HuH-7 (cell line): ENCODE results near the gene HUNK.
"Not testable (repeated sequence)": the region's sequence is repeated elsewhere in the genome, so short reads cannot be mapped to it uniquely, and the experiment has no call there.

ENCODE experiments used
- DNase-seq: peaks from one replicate; pipeline ENCODE4 v3.0.0; 2011; ENCODE audit warnings: low spot score

The HUNK gene

DNA sequence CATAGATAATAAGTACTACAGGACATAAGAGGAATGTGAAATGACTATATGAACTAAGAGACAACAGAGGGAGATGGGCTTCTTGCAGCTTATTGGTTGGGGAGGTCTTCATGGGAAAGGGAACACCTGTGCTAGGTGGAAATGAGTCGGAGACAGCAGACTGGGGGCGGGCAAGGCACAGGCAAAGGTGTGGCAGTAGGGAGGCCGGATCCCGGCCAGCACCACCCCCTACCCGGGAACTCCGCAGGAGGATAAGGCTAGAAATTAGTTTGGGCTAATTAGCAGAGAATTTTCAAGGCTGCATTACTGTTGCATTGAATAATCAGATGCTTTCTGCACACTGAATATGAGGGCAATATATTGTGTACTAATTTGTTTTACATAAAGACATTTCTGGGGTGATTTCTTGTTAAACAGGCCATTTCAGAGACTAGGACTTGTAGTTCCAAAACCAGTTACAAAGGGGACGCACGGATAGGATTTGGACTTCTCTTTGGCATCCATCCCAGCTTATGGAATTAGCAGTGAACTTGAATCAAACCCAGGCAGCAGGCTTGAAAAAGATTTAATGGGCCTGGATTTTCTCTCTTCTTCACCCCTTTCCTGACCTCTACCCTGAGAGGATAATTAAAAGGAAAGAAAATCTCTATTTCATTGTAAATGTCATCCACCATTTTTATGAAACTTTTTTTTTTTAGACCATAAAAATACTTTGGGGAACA, 2.2 kb upstream of the HUNK start:
- DNase-seq: no peak

DNA sequence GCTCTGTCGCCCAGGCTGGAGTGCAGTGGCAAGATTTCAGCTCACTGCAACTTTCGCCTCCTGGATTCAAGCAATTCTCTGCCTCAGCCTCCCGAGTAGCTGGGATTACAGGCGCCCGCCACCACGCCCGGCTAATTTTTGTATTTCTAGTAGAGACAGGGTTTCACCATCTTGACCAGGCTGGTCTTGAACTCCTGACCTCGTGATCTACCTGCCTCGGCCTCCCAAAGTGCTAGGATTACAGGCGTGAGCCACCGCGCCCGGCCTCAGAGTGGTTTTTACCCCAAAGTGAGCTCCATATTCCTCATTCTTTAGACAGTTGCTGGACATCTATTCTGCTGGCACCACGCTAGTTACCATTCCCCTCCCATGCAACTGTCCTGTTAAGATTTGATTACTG, 1.4 kb upstream of the HUNK start:
- not testable (repeated sequence) for DNase-seq

DNA sequence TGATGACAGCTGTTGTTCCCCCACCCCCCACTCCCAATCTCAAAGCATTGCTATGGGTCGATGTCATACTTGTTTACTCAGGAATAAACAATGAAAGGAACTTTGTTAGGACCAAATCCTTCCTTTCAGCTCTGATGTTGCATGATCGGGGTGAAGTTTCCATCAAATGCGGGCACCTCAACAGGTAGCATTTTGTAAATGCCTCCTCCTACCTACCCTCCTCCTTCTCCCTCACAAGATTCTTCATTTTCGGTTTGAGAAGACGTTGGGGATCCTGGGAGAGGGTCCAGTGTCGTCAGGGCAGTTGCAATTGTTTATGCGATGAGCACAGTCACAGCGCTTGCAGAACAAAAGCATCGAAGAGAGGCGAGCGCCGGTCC, 758 bp upstream of the HUNK start:
- DNase-seq: no peak

DNA sequence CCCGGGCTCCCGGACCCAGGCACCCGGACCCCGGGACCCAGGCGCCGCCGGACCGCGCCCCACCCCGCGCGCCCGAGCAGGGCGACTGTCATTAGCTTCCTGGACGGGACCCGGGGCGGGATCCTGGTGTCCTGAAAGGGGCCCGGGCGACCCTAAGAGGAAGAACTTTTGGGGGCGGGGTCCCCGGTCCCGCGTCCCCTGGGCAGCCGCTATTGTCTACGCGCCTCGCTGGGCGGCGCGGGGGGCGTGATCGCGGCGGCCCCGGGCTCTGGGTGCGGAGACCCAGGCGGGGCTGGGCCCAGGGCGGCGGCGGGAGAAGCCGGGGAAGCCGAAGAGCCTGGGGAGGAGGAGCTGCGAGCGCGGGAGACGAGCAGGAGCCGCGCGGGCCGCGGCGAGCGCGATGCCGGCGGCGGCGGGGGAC, 465 bp downstream of the HUNK start:
- peak; percentile 40 for DNase-seq

DNA sequence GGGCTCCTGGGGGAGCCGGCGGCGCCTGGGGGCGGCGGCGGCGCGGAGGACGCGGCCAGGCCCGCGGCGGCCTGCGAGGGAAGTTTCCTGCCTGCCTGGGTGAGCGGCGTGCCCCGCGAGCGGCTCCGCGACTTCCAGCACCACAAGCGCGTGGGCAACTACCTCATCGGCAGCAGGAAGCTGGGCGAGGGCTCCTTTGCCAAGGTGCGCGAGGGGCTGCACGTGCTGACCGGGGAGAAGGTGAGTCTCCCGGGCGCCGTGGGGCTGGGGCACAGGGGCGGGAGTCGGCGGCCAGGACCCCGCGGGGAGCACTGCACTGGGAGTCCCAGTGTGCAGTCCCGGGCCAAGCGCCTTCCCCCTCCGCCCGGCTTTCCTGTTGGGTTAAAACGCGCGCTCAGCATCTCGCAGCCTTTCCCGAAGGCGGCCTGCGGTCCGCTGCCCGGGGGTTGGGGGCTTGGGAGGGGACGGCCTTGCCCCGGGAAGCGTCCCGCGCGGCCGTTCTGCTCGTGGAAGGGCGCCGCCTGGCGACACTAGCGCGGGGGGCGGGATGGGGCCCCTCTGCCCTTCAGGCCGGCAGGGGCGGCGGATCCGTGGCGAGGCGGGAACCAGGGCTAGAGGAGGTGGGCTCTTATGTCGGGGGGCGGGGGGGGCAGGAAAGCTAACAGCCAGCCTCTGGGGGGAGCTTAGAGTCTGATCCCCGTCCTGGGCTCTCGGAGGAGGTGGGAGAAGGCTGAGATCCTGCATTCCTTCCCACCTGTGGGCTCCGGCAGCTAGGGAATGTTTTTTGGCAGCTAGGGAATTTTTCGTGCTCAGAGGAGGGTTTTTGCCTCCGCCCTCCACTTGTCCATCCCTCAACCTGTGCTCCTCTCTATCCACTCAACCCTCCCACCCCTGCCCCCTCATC, 1.1 kb downstream of the HUNK start:
- DNase-seq: peak; percentile 59

DNA sequence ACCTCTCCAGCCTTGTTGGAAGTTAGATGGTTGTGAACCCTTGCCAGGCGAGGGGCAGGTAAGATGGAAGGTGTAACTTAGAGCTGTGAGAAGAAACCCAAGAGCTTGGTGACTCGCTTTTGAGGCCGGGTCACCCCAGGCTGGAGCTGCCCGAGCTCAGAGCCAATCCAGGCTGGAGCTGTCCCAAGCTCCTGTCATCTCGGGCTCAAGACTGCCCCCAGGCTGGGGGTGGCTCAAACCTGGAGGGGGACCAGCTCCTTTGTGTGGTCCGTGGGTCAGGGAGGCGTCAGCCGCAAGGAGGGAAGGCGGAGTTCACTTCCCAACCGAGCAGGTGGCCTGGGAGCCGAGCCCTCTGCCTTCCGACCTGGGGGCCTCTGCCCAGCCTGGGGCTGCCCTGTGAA, 2.0 kb downstream of the HUNK start:
- DNase-seq: no peak

DNA sequence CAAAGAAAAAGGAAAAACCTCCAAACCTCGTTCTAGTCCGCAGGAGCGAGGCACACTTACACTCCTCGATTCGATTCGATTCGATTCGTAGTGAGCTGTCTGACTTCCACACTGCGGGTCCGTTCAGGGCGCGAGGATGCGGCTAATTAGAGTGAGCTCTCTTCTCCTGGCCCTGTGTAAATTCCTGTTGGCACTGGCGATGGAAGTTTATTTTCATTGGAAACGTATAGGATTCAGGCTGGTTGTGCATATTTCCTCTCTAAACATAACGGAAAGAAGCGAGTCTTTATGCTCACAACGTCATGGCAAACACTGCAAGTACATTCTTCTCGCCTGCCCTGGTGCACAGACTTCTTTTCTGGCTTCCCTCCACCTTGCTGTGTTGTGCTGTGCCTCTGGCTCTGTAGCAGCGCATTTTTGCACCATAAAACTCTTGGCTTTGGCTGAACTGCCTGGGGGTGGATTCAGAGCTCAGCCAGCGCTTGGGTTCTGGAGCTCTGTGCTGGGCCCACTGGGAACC, 2.7 kb downstream of the HUNK start:
- no peak for DNase-seq

DNA sequence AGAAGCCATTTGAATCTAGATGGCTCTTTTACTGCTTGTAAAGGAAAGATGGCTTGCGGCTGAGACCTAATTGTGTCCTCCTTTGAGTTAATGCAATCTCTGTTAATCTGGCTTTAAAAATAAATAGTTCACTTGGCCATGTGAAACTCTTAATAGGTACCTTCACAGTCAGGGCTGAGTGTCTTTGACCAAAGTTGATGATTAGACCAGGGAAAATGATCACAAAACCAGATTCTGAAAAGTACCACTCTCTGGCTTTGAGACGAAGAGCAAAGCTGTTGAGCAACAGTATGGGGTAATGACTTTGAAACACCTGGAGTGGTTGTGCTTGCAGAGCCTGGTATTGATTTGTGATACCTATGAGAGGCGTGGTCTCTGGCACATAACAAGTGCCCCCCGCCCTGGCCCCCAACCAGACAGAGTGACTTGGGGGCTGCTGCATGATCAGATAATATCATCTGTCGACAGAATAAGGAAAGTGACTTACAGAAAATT, 4.7 kb downstream of the HUNK start:
- DNase-seq: no peak

DNA sequence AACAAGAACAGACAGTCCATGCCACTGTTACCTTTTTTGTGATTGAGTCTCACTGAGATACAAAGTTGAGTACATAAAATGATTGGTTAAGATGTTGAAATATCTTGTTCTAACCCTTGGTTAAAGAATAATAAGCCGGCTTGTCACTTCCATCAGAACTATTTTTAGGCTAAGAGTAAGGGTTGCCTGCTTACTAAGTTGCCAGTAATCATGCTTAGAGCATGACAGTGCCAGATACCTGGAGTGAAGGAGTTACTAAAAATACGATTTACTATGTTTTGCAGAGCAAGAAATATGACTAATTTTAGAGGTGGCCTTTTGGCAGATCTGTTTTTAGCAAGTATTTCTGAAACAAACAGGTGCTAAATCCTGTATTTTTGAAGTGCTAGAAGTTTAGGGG, 6.0 kb downstream of the HUNK start:
- no peak for DNase-seq

DNA sequence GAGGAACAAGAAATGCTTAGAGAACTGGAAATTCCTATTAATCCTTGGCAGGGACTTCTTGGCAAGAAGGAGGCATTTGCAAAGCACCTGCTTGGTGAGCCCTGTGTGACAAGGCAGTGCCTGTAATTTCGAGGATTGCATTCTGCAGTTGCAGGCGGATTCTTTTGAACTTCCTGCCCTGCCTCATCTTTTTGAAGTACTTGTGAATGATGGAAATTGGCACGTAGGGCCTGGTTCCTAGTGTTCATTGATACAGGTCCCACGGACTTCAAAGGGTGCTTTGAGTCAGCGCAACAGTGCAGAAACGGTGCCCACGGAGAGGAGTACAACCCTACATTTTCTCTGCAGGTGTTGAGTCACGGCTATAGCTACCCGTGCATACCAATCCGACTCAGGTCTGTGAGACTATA, 6.4 kb downstream of the HUNK start:
- no peak for DNase-seq

DNA sequence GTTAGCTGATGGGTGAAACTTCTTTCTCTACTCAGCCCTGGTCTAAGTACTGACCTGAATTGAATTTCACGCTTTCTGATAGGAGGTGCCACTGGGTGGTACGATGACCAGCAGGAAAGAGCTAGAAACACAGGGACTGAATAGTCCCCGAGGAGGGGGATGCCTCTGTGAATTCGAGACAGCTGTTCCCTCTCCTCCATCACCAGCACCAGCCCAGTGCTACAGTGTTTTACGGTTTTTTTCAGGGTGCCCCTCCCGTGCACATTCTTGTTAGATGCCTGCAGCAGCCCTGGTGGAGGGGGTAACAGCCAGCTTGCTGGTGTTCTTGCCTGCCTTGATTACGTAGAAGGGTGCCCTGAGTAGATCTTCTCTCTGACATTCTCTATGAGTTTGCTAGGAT, 7.1 kb downstream of the HUNK start:
- DNase-seq: no peak

DNA sequence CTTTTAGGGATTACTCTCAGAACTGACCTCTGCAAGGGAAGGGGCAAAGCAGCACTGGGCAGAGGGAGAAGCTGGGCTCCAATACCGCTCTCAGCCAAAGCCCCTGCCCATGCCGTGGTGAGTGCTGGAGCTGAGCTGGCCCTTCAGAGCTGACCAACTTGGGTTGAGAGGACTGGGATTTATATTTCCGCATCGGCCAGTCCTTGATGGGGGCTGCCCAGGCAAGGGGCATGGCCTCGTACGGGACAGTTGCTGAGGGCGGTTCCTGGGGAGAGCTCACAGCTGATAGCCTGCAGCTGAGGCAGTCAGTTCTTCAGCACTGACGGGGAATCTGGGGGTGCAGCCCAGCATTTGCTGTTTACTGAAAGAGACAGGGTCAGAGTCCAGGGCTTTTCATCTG, 8.0 kb downstream of the HUNK start:
- DNase-seq: no peak

DNA sequence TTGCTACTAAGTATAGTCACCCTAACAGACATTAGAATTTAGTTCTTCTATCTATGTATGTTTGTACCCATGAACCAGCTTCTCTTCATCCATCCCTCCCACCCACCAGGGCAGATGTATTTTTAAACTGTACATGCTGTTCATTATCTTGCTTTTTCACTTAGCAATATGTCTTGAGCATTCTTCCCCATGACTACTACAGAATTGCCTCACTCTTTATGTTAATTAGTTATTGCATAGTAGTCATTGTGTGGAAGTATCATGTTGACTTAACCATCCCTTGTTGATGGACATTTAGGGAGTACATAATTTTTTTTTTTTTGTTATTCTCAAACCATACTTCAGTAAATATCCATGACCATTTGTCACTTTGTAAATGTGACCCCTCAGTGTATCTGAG, 9.9 kb downstream of the HUNK start:
- no peak for DNase-seq

DNA sequence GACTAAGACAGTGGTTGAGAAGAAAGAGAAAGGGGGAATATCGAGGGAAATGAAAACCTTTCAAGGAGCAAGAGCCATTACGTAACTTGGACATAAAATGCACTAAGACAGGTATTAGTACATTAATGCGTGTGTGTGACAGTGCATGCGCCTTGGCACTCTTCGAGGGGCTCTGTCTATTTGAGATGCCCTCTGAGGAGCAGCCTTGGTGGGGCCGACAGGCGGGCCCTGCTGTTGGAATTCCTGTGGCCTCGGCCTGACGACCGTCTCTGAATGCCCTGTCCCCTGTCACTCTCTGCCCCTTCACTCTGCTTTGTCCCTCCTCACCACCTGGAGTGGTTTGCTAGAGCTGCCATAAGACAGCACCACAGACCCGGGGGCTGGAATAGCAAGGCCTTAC, 12.3 kb downstream of the HUNK start:
- DNase-seq: no peak

DNA sequence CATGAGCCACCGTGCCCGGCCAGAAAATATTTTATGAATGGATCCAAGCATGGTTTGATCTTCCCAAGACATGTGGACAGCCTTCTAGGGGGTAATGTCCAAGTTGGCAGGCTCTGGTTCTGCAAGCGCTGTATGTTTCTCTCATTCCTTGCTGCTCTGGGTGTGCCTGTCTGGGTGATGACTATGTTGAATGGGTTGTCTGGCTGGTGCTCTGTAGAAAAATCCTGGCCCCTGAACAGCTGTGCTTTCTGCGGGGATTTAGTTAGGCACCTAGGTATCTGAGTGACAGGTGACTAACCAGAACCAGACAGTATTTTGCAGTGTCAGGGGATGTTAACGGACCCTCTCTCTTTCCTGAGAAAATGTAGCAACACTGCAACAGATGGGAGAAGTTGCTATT, 14.1 kb downstream of the HUNK start:
- no peak for DNase-seq

DNA sequence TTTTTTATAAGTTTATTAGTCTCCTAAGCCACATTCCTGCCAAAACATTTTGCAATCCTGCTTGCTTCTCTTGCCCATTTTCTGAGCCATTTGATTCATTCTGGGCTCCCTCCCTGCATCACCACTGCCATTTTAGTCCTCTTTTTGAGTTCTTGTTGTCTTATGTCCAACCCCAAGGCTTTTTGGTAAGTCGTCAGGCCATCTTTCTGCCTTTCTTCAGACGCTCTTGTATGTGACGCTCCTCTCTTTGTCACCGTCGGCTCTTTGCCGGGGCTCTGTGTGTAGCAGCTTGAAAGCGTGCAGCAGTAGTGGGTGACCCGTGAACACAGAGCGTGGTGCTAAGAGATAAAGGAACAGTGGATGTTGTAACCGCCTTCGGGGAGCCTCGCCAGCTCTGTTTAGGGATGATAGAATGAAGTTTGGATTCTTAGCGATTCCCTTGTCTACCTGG, 14.6 kb downstream of the HUNK start:
- DNase-seq: no peak

DNA sequence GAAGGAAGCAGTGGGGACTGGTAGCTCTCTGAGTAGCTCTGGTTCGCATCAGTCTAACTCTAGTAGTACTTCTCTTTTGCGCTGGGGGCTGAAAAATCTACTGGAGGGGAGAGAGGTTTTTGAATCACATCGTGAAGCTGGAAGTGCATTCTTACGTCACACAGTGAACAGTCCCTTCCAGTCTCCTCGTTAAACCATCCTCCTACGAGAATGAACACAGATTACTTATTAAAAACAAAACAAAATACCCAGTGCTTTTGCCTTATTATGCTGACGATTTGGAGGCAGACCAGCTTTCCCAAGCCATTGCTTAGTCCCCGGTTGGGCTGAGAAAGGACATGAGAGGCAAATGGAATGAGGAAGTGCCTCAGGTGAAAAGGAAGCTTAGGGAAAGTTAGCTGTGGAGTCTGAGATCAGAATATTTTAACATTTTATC, 16.1 kb downstream of the HUNK start:
- no peak for DNase-seq

DNA sequence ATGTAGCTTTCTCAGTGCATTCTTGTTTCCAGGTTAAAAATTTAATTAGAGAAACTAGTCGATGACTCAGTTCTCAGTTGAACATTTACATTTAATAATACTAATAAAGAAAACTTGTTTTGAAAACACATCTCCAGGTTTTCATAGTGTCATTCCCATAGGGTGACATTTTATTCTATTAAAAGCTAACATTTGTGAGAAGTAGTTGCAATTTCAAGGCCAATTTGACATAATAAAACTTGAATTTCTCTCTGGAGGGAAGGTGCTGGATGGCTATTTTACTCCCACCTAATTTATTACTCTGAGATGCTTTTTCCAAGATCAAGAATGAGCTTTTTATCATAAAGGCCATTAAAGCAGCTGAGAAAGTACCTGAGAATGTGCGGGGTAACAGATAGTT, 16.6 kb downstream of the HUNK start:
- no peak for DNase-seq

DNA sequence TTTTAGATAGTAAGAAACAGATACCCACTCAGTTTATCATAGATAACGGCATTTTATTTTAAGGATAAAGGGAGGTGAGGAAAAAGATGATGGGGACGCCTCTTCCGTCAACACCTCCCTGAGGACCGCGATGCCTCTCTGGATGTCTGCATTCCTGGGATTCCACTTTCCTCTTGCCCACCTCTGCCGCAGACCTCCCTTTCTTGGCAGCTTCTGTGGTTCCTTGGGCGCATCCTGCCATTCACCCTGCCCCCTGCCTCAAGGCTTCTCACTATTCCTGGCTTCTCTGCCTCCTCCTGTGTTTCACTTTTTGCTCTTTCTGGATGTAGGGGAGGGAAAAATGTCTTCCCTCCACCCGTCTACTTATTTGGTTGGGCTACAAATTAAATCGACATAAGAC, 19.9 kb downstream of the HUNK start:
- no peak for DNase-seq

DNA sequence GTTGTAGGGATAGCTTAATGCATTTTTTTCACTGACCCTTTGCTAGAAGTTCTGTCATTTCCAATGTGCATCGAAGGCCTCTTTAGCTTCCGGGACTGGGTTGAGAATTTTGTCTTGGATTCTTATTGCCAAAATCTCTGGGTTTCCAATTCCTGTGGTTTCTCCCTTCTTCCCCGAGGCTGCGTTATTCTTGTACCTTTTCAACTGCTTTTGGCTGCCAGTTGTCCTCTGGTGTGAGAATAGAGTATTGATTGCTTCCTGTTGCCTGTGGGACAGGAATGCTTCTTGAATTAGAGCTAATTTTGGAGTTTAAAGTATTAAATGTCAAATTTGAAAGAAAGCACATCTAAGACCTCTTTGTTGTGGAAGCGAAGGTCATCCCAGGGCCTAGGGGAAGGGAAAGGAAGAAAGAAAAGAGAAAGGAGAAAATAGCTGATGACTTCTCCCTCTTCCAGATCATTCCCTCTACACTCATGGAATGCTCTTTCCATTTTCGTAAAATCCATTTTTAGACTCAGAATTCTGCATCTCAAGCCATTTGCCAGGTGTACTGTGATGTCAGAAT, 21.1 kb downstream of the HUNK start:
- no peak for DNase-seq

DNA sequence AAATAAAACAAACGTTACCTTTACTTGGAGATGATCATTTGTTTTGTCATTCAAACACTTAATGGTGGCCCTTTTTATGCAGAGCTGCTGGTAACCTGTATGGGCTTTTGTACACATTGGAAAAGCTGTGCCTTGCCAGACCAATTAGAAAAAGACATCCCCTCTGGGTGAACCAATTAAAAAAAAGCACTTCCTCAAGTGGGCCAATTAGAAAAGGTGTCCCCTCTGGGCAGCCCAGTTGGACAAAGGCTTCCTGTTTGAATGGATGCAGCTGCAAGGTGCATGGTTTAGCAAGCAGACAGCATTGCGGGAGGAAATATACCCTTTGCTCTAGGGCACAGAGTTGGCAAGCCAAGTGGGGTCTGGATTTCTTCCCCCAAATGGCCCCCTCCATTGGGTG, 21.6 kb downstream of the HUNK start:
- no peak for DNase-seq

DNA sequence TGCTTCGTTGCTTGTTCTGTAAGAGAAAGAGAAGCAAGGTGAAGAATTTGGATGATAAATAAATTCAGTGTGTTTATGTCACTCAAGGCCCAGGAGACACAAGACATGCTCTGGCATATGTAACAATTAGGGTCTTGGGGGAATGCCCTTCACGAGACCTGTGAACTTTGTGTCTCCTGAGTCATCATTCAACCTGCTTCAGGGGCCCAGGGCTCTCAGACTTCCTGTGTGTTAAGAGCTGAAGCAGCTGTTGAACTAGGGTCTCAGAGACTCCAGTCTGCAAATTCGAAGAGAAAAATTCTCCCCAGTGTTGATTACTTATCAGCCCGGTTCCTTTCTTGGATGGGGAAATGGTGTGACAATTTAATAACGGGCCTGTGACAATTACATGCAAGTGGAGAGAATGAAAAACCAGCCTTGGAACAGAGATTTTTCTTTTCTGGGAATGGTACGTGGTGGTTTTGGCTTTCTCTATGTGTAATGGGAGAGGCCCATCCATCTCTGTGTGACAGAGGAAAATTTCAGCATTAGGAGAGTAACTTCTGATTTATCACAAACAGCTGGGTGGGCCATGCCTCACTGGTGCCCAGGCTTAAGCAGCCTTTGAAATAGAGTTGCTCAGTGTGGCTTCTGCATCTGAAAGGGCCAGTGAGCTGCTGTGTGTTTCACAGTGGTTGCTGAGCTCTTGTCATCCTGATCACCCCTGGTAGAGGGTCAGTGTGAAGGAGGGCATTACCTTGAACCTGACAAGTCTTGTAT, 22.4 kb downstream of the HUNK start:
- DNase-seq: no peak
